Activated CD4-positive, CD25-positive, alpha-beta regulatory T cell (primary cell): ENCODE measurements around the gene WNT16.
"Not testable (repeated sequence)": the region's sequence is repeated elsewhere in the genome, so short reads cannot be mapped to it uniquely, and the experiment has no call there.

Source experiments
- DNase-seq, 4 experiments: peaks; one replicate each; lab custom pipeline; 2025; lab: John Stamatoyannopoulos, UW

Gene WNT16, protein sequence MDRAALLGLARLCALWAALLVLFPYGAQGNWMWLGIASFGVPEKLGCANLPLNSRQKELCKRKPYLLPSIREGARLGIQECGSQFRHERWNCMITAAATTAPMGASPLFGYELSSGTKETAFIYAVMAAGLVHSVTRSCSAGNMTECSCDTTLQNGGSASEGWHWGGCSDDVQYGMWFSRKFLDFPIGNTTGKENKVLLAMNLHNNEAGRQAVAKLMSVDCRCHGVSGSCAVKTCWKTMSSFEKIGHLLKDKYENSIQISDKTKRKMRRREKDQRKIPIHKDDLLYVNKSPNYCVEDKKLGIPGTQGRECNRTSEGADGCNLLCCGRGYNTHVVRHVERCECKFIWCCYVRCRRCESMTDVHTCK

DNA sequence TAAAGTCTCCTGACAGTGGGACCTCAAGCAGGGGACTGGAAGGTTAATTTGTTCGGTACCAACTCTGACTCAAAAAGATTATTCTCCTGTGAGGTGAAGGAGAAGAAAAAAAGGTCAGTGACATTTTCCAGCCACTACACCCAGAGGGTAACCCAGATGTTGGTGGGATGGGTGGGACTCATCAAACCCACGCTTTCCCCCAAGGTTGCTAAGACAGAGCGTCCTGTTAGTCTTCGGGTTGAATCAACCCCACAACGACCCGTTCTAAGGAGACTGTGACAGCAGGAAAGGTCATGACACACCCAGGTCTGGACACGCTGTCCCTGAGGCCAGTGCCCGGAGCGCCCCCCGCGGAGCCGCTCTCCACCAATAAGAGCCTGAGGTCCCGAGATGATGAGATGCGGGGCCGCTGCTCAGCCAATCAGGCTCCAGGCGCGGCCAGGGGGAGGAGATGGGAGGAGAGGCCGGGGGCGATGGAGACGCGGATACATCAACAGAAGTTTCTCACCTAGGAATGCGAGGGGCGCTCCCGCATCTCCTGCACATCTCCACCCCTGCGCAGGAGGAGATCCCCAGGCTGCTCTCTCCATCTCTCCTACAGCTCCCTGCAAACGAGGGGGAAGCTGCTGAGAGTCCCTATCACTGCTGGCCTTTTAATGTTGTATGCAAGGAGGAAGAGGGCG is at the start of gene WNT16:
TSS of gene WNT16 (plus strand) at position 493 of the 683 bp plus-strand sequence. CDS start 293 bp downstream, outside the sequence.
- DNase-seq: no peak

DNA sequence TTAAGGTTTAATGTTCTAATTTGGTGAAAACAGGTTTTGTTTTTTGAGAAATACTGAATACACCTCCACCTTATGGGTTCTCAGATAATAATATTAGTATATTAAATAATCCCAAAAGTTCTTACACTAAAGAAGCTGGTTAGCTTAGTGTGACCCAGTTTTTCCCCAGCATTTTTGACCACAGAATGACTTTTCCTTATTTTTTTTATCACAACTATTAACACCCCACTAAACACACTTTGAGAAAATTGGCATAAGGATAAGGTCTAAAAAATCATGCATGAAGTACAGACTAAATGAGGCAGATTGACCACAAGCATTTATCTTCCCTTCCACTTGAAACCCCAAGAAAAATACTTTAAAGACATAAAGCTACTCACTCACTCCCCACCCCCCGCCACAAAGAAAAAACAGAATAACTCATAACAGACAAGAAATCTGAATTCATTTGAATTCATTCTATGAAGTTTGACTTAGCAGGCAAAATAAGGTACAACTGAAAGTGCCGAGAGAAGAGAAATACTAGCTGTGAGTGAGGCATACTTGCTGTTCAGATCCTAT is 49.7 kb upstream of the WNT16 start:
- no peak for DNase-seq

DNA sequence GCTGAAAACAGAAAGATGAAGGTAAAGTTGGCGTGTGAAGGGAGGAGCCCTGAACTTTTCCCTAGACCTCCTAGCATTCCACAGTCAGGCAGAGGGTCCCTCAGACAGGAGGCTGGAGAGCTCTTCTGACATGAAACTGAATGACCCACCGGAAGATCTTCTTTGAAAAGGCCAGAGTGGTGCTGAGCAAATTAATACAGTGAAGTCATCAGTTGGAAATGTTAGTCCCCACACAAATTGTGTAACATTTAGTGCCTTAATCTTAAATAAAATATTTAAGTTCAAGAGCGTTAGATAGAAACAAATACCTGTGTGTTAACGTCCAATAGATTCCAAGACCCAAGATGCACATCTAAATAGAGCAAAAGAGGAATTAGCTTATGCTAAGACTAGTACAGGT is 49.0 kb upstream of the WNT16 start:
- DNase-seq: no peak

DNA sequence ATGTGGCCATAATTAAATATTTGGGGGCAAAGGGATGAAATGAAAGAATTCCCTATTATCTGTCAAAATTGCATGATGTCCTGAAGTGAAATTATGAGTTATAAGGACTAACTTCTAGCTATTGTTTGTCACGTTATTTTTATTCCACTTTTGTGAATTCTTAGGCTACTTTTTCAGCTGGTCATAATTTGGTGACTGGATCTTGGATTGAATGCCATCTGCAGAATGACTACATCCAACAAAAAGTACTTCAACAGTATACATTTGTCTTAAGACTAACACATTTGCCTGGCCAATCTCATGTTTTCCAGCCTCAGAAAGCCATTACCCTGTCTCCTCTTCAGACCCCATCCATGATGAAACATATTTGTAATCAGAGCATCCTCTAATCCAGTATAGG is 48.1 kb upstream of the WNT16 start:
- no peak for DNase-seq

DNA sequence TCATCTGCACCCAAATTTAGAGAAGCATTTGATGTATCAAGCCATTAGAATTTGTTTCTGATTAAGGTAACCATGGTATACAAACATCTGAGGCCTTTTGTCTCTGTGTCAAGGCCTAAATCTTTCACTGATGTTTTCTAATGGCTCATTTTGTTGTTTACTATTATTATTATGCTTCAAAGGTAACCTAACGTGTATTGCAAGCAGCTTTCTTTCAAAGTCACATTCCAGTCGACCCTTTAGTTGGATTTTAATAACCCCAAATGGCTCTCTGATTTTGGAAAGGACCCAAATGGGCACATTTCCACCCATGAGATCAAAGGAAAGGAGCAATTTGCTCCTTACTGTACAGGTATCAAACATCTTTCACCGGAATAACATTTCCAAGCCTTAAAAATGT is 46.7 kb upstream of the WNT16 start:
- DNase-seq: no peak

DNA sequence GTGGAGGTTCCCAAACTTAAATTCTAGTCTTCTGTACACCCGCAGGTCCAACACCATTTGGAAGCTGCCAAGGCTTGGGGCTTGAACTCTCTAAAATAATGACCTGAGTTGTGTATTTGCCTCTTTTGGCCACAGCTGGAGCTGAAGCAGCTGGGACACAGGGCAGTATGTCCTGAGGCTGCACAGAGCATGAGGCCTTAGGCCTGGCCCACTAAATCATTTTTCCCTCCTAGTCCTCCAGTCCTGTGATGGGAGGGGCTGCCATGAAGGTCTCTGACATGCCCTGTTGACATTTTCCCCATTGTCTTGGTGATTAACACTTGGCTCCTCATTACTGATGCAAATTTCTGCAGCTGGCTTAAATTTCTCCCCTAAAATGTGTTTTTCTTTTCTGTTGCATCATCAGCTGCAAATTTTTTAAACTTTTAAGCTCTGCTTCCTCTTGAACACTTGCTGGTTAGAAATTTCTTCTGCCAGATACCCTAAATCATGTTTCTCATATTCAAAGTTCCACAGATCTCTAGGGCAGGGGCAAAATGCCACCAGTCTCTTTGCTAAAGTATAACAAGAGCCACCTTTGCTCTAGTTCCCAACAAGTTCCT is 43.6 kb upstream of the WNT16 start:
- no peak for DNase-seq

DNA sequence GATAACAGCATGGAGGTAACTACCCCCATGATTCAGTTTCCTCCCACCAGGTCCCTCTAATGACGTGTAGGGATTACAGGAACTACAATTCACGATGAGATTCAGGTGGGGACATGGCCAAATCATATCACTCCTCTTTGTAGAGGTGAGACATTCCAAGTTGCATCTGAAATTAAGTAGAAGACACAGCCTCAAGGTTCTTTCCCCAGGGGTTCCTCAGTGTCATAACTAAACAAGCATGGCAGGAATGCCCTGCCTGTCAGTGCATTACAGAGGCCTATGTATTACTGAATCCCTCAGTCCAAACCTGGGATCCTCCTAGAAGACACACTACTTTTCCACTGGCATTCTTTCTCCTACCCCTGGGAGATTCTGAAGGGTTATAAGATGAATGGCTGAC is 42.6 kb upstream of the WNT16 start:
- no peak for DNase-seq

DNA sequence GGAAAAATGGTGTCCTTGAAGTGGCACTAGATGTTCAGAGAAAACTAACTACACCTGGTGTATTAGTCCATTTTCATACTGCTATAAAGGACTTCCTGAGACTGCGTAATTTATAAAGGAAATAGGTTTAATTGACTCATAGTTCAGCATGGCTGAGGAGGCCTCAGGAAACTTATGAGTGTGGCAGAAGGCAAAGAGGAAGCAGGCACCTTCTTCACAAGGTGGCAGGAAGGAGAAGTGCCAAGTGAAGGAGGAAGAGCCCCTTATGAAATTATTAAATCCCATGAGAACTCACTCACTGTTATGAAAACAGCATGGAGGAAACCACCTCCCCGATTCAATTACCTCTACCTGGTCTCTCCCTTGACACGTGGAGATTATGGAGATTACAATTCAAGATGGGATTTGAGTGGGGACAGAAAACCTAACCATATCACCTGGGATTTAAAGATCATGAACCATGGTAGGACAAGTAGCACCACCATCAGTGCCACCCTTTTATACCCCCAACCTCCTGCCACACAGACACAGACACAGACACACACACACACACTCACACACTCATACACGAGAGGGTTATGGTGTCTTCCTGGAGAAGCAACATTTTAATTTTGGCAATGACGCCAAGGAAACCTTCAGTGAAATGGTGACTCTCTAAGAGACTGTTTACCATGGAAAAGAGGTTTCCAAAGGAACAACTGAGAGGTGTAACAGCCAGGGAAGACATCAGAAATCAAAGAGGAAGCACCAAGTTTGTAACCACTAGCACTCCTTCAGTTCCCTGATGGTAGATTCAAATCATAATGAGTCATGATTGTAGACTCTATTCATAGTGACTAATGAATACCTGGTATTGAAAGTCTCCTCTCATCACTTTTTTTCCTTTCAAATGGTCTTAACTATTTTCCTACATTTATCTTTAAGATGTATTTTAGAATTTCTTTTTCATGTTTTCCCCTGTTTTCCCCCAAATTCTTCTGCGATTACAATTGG is 41.8 kb upstream of the WNT16 start:
- DNase-seq: no peak

DNA sequence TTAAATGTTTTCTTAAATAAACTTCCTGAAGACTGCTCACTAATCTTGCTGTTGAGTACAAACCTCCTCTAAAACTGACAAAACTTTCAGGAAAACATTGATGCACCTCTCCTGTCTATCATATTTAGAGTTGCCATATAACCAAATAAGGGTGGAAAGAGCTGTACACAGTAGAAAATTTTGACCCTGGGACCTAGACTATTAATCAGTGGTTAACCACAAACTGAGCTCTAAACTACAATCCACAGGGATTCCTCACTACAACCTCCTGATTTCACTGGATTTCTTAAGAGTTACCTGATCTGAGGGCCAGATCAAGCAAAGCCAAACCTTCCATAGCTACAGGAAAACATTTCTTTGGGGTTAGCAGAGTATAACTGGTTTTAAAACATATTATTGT is 39.9 kb upstream of the WNT16 start:
- no peak for DNase-seq

DNA sequence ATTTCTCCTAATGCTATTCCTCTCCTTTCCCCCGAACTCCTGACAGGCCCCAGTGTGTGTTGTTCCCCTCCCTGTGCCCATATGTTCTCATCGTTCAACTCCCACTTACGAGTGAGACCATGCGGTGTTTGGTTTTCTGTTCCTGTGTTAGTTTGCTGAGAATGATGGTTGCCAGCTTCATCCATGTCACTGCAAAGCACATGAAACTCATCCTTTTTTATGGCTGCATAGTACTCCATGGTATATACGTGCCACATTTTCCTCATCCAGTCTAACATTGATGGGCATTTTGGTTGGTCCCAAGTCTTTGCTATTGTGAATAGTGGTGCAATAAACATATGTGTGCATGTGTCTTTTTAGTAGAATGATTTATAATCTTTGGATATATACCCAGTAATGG is 38.9 kb upstream of the WNT16 start:
- DNase-seq: not testable (repeated sequence)

DNA sequence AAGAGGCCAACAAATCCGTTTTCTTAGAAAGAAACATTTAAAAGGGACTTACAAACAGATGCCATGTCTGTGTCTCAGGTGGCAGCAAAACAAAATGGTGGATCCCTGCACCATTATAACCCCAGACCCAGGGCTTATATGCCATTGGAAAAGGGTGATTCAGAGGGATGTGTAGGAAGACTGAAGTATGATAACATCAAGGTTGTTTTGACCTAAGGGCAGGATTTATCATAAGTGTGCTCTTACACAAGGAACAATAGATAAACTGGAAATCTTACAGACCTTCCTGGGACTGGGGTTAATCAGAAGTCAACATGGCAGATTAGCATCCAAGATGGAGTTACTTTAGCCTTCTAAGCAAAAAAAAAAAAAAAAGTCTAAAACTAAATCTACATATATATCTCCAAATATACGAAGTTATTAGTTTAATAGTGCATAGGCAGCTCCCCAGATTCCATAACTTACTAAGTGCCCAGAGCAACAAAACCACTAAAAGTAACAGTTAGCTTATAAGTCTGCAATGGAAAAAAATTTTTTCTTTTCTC is 34.3 kb upstream of the WNT16 start:
- no peak for DNase-seq

DNA sequence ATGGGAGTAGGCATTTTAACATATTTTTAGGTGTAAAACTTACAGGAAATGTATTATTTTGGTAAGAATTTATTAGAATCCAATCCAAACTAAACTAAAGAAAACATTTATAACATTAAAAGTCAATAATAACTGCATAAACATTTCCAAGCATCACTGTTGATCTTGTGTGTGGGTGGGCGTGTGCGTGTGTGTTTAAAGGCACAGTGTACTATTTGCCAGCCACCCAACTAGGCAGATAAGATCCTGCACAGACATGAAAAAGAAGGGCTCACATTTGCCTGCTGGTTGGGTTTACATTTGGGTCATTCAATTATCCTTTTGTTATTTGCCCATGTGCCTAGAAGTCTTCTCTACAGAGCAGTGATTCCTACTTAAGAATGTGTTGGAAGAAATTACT is 31.0 kb upstream of the WNT16 start:
- no peak for DNase-seq

DNA sequence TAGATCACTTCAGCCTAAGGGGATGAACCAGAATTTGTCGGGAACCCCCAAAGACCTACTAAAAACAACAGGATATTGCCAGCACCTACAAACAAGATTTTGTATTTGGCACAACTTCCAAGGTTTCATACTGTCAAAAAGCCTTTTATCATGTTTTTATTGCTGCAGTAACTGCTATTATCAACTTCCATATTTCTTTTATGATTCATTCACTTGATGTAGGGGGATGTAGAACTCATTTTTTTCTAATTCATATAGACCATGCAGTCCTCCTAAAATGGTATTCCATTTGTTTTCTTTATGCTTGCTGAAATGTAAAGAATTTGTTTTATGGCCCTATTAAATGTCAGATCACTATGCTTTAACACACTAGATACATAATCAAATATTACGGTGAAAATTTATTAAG is 30.0 kb upstream of the WNT16 start:
- no peak for DNase-seq

DNA sequence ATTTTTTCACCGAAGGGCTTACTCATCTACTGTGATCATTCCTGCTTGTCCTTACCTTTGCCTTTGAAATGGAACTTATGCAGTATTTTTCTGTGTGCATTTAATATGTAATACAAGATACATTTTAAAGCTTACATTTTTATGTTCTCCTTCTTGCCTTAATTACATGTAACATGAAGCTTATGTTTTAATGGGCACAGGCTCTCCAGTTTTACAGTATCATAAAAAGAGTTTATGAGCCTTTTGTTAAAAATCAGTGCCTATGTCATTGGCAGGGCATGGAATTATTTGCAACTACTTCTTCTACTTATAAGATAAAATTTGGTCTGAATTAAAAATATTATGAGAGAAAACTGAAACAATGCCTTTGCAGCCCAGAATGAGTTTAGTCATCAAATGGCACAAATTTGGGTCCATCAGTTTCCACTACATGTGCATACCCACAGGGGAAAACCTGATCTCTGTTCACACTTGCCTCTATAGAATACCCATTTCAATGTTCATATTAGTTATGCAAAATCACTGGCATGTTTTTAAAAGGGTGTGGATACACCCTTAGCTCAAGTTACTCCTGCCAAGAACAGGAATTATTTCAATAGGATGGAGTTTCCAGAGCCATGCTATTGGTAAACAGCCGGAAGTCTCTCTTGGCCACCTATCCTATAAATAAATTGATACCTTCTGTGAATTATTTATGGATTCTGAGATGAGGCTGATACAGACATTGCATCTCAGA is 27.9 kb upstream of the WNT16 start:
- DNase-seq: no peak

DNA sequence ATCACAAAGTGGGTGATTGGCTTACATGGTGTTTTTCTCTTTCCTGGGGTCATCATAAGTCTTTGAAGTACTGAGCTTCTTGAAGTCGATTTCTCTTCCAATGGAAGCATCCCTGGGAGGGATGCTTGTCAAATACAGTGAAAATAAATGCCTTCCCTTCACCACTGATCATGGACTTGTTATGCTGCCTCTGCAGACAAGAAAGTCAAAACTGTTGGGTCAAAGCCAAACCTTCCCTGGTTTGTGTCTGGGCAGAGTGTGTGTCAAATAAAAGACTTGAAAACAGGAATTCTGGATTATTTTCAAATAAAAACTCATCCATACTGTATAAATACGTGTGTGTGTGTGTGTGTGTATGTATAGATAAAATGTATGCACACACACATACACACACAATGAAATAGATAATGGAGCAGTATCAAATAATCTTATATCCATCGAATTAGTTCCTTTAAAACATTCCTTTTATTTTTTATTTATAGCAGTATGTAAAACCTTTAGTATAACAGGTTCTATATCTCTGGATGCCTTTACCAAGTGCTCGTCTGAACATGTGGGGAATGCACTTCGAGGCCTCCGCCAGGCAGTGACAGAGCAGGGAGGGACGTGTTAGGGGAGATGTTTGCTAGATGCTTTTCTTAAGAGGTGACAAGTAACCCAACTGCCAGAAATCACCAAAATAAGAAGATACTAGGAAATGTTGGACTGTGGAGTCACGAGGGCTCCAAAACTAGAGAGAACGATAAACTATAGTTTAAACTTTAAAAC is 27.2 kb upstream of the WNT16 start:
- no peak for DNase-seq

DNA sequence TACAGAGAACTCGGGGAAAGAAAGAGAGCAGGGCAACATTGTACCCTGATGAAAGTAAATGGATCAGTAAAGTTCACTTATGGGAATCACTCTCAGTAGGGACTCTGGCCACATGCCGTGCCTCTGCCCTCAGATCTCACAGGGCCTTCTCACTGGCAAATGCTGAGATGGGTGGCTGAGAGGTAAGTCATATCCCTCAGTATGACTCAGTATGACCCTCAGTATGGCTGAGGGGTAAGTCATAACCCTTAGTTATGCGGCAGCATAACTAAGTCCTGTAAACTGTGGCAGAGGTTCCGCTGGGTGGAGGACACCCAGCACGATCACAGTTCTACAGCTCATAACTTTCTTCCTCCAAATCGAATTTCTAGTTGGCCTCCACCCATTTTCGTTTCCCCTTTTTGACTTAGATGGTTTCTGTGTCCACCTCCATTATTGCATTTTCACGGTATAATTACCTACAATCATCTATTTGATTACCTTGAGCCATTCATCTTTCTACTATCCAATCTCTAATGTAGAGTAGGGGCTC is 26.5 kb upstream of the WNT16 start:
- DNase-seq: no peak

DNA sequence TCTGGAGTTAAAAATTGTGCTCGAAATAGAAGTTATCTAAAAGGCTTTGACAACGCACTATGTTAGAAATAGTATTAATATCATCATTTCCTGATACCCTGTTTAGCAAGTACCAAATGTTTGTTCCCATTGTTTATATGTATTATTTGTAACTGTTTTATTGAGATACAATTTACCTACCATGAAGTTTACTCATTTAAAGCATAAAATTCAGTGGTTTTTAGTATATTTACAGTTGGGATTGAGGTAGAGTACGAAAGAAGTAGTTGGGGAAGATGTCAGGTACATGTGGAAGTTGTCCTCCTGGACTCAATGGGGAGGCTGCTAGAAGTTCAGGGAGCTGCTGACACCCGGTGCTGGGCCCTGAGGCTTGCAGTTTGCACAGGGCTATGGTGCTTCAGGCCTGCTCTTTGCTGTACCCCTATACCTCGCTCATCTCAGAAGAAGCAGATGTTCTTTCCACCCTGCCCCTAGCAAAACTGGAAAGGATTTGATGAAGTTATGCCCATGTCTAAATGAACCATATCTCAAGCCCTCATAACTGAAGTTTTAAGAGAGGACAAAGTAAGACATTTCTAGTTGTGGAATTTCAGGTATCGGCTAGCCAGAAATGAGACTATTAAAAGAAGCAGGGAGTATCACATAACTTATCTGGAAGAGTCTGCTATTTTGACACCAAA is 25.2 kb upstream of the WNT16 start:
- no peak for DNase-seq

DNA sequence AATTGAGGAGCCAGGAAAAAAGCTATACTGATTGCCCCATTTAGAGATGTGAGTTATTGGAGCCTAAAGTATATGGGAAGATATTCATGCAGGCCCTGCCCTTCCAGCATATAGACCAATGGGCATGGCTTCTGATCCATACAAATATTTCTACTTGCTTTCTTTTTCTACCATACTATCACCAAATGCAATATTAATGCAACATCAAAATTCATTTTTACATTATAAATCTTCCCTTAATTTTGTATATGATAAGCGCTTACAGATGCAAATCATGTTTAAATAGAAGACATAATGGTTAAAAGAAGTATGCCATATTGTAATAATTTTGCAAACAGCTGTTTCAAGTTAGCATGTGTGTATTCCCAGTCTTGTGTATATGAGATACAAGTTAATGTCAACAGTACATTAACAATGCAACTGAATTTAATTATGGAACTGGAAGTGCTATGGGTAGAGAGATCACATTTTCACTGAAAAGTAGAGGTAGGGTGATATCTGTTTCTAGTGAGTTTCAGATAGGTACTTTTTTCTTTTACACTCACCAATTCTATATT is 24.6 kb upstream of the WNT16 start:
- no peak for DNase-seq

DNA sequence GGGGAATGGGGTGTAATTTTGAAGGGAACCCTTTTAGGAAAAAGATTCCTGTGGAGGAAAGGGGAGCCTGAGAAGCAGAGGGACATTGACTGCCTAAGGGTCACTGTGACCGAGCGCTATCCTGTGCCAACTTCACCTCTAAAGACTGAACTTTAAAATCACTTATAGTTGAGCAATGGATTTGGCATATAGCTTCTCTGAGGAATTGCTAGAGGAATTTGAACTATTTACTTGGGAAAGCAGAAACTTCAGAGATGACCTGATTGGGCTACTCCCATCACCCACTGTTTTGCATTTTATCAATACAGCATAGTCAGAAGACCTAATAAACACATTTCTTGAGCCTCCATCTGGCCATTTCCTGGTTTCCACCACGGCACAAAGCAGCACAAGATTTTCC is 23.7 kb upstream of the WNT16 start:
- no peak for DNase-seq
